Activated CD4-positive, alpha-beta T cell treated with anti-CD3 and anti-CD28 coated beads, Interleukin-2, amount 50 U/mL, for 24 hours (primary cell): Measurements from ENCODE around the gene ETNK1.
"Not testable (repeated sequence)": the region's sequence is repeated elsewhere in the genome, so short reads cannot be mapped to it uniquely, and the experiment has no call there.

Source experiments
- DNase-seq, 2 donors: peaks; one replicate each; pipeline ENCODE4 v3.0.0-alpha.2; 2020; ENCODE audit warnings: low read depth in 1 of 2, low spot score in 1 of 2

Gene ETNK1

GRCh38 chr12:22687361-22688076 is 62.5 kb downstream of the ETNK1 start:
- no peak for DNase-seq

GRCh38 chr12:22689876-22690275 is 64.9 kb downstream of the ETNK1 start:
- no peak for DNase-seq

- DNase-seq, result no peak
Observed at GRCh38 chr12:22691319-22691718, 66.3 kb downstream of the ETNK1 start.

- not testable (repeated sequence) for DNase-seq
Observed at GRCh38 chr12:22692467-22692866, 67.5 kb downstream of the ETNK1 start.

GRCh38 chr12:22692964-22693555 is 68.1 kb downstream of the ETNK1 start:
- DNase-seq, result no peak

GRCh38 chr12:22698576-22698975 is 73.6 kb downstream of the ETNK1 start:
- DNase-seq, result no peak

- not testable (repeated sequence) for DNase-seq
Observed at GRCh38 chr12:22699705-22700104, 74.7 kb downstream of the ETNK1 start.

GRCh38 chr12:22700106-22700505 is 75.1 kb downstream of the ETNK1 start:
- DNase-seq, result no peak

- not testable (repeated sequence) for DNase-seq
Observed at GRCh38 chr12:22701216-22701809, 76.3 kb downstream of the ETNK1 start.

GRCh38 chr12:22702690-22703089 is 77.7 kb downstream of the ETNK1 start:
- no peak for DNase-seq

GRCh38 chr12:22709292-22709691 is 84.3 kb downstream of the ETNK1 start:
- no peak for DNase-seq

GRCh38 chr12:22712083-22712482 is 87.1 kb downstream of the ETNK1 start:
- DNase-seq, result no peak

GRCh38 chr12:22715254-22715653 is 90.3 kb downstream of the ETNK1 start:
- DNase-seq, result no peak

- no peak for DNase-seq
Observed at GRCh38 chr12:22719745-22720144, 94.8 kb downstream of the ETNK1 start.

GRCh38 chr12:22722081-22722480 is 97.1 kb downstream of the ETNK1 start:
- no peak for DNase-seq

- no peak for DNase-seq
Observed at GRCh38 chr12:22722779-22723178, 97.8 kb downstream of the ETNK1 start.

GRCh38 chr12:22728987-22729386 is 104.0 kb downstream of the ETNK1 start:
- no peak for DNase-seq

GRCh38 chr12:22729431-22729956 is 104.5 kb downstream of the ETNK1 start:
- no peak for DNase-seq

GRCh38 chr12:22729957-22730443 is 105.0 kb downstream of the ETNK1 start:
- no peak for DNase-seq

GRCh38 chr12:22731236-22731635 is 106.3 kb downstream of the ETNK1 start:
- DNase-seq, result no peak

GRCh38 chr12:22733756-22734155 is 108.8 kb downstream of the ETNK1 start:
- DNase-seq, result no peak

- DNase-seq, result no peak
Observed at GRCh38 chr12:22738945-22739344, 114.0 kb downstream of the ETNK1 start.
